IMR-90 (cell line): Measurements from ENCODE around the gene ERCC6. TPM values are rescaled to one million over a fixed set of nuclear protein-coding genes. Genes with fewer than 3 reads are reported as not detected.

ENCODE experiments used
- ATAC-seq: fragments of 200-7000 bp; cut with Tn5 transposase; 2 replicates; pipeline ENCODE4 v1.9.1; 2020; ENCODE audit warnings: low read depth, mild to moderate bottlenecking, moderate library complexity
- BruUV-seq: library from RNA; stranded (reverse); fragments of 400-500 nt; replicated peaks from 2 replicates; lab custom pipeline; 2021; lab: Mats Ljungman, UMichigan
- CTCF ChIA-PET: fragments of 300-600 bp; formaldehyde crosslinking; extraction: SDS; loops from one replicate; lab custom pipeline; 2021; ENCODE audit warnings: antibody characterized with exemption; lab: Yijun Ruan, JAX
- POLR2A ChIA-PET: fragments of 300-600 bp; sonication (Branson Sonifier 250); formaldehyde crosslinking; loops from one replicate; lab custom pipeline; 2022; ENCODE audit warnings: antibody characterized with exemption; ENCODE audit not compliant: unreplicated experiment; lab: Charles Lee
- DNase-seq: peaks from one replicate; pipeline ENCODE4 v3.0.0; 2013
- H2AFZ ChIP-seq: replicated peaks from 2 replicates; pipeline ENCODE3; 2013; ENCODE audit warnings: low read length, mild to moderate bottlenecking; ENCODE audit not compliant: poor library complexity
- H2AK5ac ChIP-seq: 2 replicates; pipeline ENCODE4 v1.6.1; 2013; ENCODE audit warnings: low read depth, low read length, inconsistent platforms
- H2AK9ac ChIP-seq: replicated peaks from 2 replicates; pipeline ENCODE3; 2013; ENCODE audit warnings: mild to moderate bottlenecking, low read depth, low read length, moderate library complexity; ENCODE audit not compliant: poor library complexity
- H2BK120ac ChIP-seq: 2 replicates; pipeline ENCODE4 v1.6.1; 2013; ENCODE audit warnings: low read depth, low read length, inconsistent platforms
- H2BK15ac ChIP-seq: 3 replicates; pipeline ENCODE4 v1.6.1; 2013; ENCODE audit warnings: low read depth, low read length, inconsistent platforms
- H2BK20ac ChIP-seq: 2 replicates; pipeline ENCODE4 v1.6.1; 2013; ENCODE audit warnings: low read depth, mild to moderate bottlenecking, inconsistent platforms, low read length, moderate library complexity
- H2BK5ac ChIP-seq: 2 replicates; pipeline ENCODE4 v1.6.1; 2013; ENCODE audit warnings: mild to moderate bottlenecking, low read depth, low read length, inconsistent platforms; ENCODE audit not compliant: poor library complexity, severe bottlenecking
- H3K14ac ChIP-seq: replicated peaks from 2 replicates; pipeline ENCODE4 v1.6.1; 2013; ENCODE audit warnings: low read depth, low read length, inconsistent platforms
- H3K18ac ChIP-seq: 2 replicates; pipeline ENCODE4 v1.6.1; 2013; ENCODE audit warnings: low read depth, low read length, control low read depth
- H3K23ac ChIP-seq: 2 replicates; pipeline ENCODE4 v1.6.1; 2013; ENCODE audit warnings: low read depth, low read length, inconsistent platforms
- H3K27ac ChIP-seq: 2 replicates; pipeline ENCODE4 v1.5.1; 2013; ENCODE audit warnings: mild to moderate bottlenecking, control low read depth, low read length; ENCODE audit not compliant: insufficient read depth
- H3K27me3 ChIP-seq: 2 replicates; pipeline ENCODE4 v1.6.1; 2013; ENCODE audit warnings: low read length; ENCODE audit not compliant: control insufficient read depth, insufficient read depth
- H3K36me3 ChIP-seq: 2 replicates; pipeline ENCODE4 v1.6.1; 2013; ENCODE audit warnings: low read length, mixed read lengths; ENCODE audit not compliant: control insufficient read depth, insufficient read depth
- H3K4ac ChIP-seq: 2 replicates; pipeline ENCODE4 v1.6.1; 2013; ENCODE audit warnings: low read depth, low read length, inconsistent platforms
- H3K4me1 ChIP-seq: 2 replicates; pipeline ENCODE4 v1.6.1; 2013; ENCODE audit warnings: low read length, mixed read lengths; ENCODE audit not compliant: control insufficient read depth, insufficient read depth
- H3K4me2 ChIP-seq: 2 replicates; pipeline ENCODE4 v1.6.1; 2013; ENCODE audit warnings: low read depth, mild to moderate bottlenecking, control low read depth, low read length, moderate library complexity
- H3K4me3 ChIP-seq: 2 replicates; pipeline ENCODE4 v1.5.1; 2013; ENCODE audit warnings: low read depth, mild to moderate bottlenecking, control low read depth, low read length, moderate library complexity; ENCODE audit not compliant: insufficient read depth
- H3K56ac ChIP-seq: 2 replicates; pipeline ENCODE4 v1.6.1; 2013; ENCODE audit warnings: low read length, inconsistent platforms; ENCODE audit not compliant: insufficient read depth; ENCODE audit errors: extremely low read depth
- H3K79me1 ChIP-seq, 2 experiments: 2 replicates each; pipeline ENCODE4 v1.6.1; 2013; ENCODE audit warnings: low read length in 2 of 2, inconsistent platforms in 1 of 2, low read depth in 1 of 2
- H3K9ac ChIP-seq: 2 replicates; pipeline ENCODE4 v1.6.1; 2013; ENCODE audit warnings: low read depth, low read length, control low read depth
- H3K9me1 ChIP-seq: 2 replicates; pipeline ENCODE4 v1.6.1; 2013; ENCODE audit warnings: low read length, inconsistent platforms; ENCODE audit not compliant: insufficient read depth
- H3K9me3 ChIP-seq: 2 replicates; pipeline ENCODE4 v1.6.1; 2013; ENCODE audit warnings: low read length; ENCODE audit not compliant: control insufficient read depth, insufficient read depth
- H4K20me1 ChIP-seq: 2 replicates; pipeline ENCODE4 v1.6.1; 2013; ENCODE audit warnings: low read length, inconsistent platforms; ENCODE audit not compliant: insufficient read depth
- H4K5ac ChIP-seq: 2 replicates; pipeline ENCODE4 v1.6.1; 2013; ENCODE audit warnings: mild to moderate bottlenecking, low read depth, low read length, control low read depth
- H4K8ac ChIP-seq, 2 experiments: 2 replicates each; pipeline ENCODE4 v1.6.1; 2013; ENCODE audit warnings: low read depth in 2 of 2, low read length in 2 of 2, control low read depth in 1 of 2, inconsistent platforms in 1 of 2
- H4K91ac ChIP-seq: 2 replicates; pipeline ENCODE4 v1.6.1; 2013; ENCODE audit warnings: low read depth, low read length, inconsistent platforms; ENCODE audit not compliant: insufficient read depth
- CEBPB ChIP-seq: IDR thresholded peaks from 2 replicates; pipeline ENCODE4 v1.6.1; 2012; ENCODE audit warnings: low read depth, low read length, improper control_type of control experiment
- CHD1 ChIP-seq: IDR thresholded peaks from 2 replicates; pipeline ENCODE4 v1.6.1; 2012; ENCODE audit warnings: low read depth, low read length, improper control_type of control experiment
- FOS ChIP-seq: fragments of 150-350 bp; IDR thresholded peaks from 2 replicates; pipeline ENCODE4 v1.6.1; 2016; ENCODE audit warnings: low read depth, low read length
- POLR2A ChIP-seq: IDR thresholded peaks from 2 replicates; pipeline ENCODE4 v1.6.1; 2012; ENCODE audit warnings: mild to moderate bottlenecking, low read depth, low read length
- RAD21 ChIP-seq: IDR thresholded peaks from 2 replicates; pipeline ENCODE4 v1.6.1; 2012; ENCODE audit warnings: low read length, improper control_type of control experiment
- RCOR1 ChIP-seq: IDR thresholded peaks from 2 replicates; pipeline ENCODE4 v1.6.1; 2012; ENCODE audit warnings: mild to moderate bottlenecking, low read length, improper control_type of control experiment; ENCODE audit not compliant: insufficient replicate concordance
- SMC3 ChIP-seq: fragments of 150-350 bp; IDR thresholded peaks from 2 replicates; pipeline ENCODE4 v1.6.1; 2016; ENCODE audit warnings: low read depth, mild to moderate bottlenecking, antibody characterized with exemption, low read length, moderate library complexity
- WGBS, 2 experiments: methylation state at CpG; one replicate each; pipeline versions ENCODE4 v1.1.5 to v1.1.7; 2013; ENCODE audit warnings: missing lambda C conversion rate in 2 of 2; ENCODE audit not compliant: insufficient read length in 1 of 2; ENCODE audit errors: extremely low coverage in 2 of 2; 5-methylcytosine and 5-hydroxymethylcytosine counted together
- dilution Hi-C: fragments of 300-500 bp; cut with HindIII; formaldehyde crosslinking; loops from one replicate; pipeline ENCODE4 v1.14.3; 2018; ENCODE audit warnings: low sequenced_read_pairs; ENCODE audit not compliant: unreplicated experiment
- in situ Hi-C: fragments of 300-500 bp; cut with MboI; formaldehyde crosslinking; loops from 3 replicates; pipeline ENCODE4 v1.14.3; 2019; ENCODE audit warnings: low sequenced_read_pairs, inconsistent platforms, mixed read lengths
- intact Hi-C: fragments of 100-400 bp; cut with micrococcal nuclease; formaldehyde crosslinking; loops from 2 replicates; pipeline ENCODE4 v1.10.0; 2022
- polyA plus RNA-seq, 3 experiments: library from polyadenylated mRNA; depleted of rRNA; stranded (reverse); fragments of >200 nt; gene quantifications; 2 replicates each; pipeline ENCODE4 v1.2.3, GENCODE V29; 2012; ENCODE audit warnings: low replicate concordance in 1 of 3
- total RNA-seq: library from RNA; depleted of rRNA; stranded (reverse); fragments of >200 nt; gene quantifications from 2 replicates; pipeline ENCODE4 v1.2.3, GENCODE V29; 2012
- TF ChIP-seq, protein P1 (sequence below): fragments of 150-350 bp; IDR thresholded peaks from 2 replicates; pipeline ENCODE4 v1.6.1; 2017; ENCODE audit warnings: mild to moderate bottlenecking, antibody characterized with exemption, low read length, low read depth
- TF ChIP-seq, protein P2 (sequence below): fragments of 150-350 bp; IDR thresholded peaks from 2 replicates; pipeline ENCODE4 v1.6.1; 2016; ENCODE audit warnings: low read depth, mild to moderate bottlenecking, low read length, moderate library complexity, borderline replicate concordance

ERCC6 gene
- total and polyA plus RNA-seq, 2 of the 4 experiments (the other 2 are of a cell fraction): 7.3 to 14.9 TPM

DNA sequence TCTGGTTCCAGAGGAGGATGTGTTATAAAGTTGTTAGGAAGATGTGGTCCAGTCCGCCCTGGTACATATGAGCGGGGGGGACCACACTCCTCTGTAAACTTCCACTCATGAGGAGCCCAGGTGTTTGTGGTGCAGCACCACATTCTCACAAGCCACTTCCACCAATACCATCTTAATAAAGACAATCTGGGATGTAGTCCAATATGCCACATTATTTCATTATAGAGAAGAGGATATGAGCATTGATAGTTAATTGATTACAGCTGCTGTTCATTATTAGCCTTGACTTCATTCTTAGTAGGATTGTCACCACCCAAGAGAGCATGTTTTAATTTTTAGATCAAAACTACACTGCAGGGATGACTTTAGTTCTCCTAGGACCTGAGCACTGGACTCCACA lies 40.5 kb downstream of the ERCC6 start:
- intact Hi-C loops (no loop called here), dilution Hi-C loops (no loop called here), in situ Hi-C loops (no loop called here)
- ChIA-PET POLR2A (no interaction called here), CTCF (no interaction called here)
- H3K14ac ChIP-seq: no peak overlapping the region
- BruUV-seq: no TSS peak
- H3K27ac ChIP-seq: no peak overlapping the region
- H3K4ac ChIP-seq: no peak overlapping the region
- H3K36me3 ChIP-seq: no peaks in the 10 kb centered on the region
- no peak overlapping the region for H3K4me3 ChIP-seq
- no peaks in the 10 kb centered on the region for H3K27me3 ChIP-seq
- H2AFZ ChIP-seq: no peak overlapping the region
- H4K91ac ChIP-seq: no peak overlapping the region
- H2BK5ac ChIP-seq: no peak overlapping the region
- no peak for DNase-seq
- no peak for ATAC-seq
- no peak overlapping the region for H2BK120ac ChIP-seq
- no peak overlapping the region for H3K23ac ChIP-seq
- no peak overlapping the region for H3K9ac ChIP-seq
- H3K9me1 ChIP-seq: no peaks in the 10 kb centered on the region; the same call in 1 of the 2 replicates
- no peaks in the 10 kb centered on the region for H4K20me1 ChIP-seq
- no peak overlapping the region for H3K18ac ChIP-seq
- H3K56ac ChIP-seq: no peak overlapping the region
- no peak overlapping the region for H4K5ac ChIP-seq
- no peak overlapping the region for H2BK15ac ChIP-seq
- peaks cover 0 to 3% of the 10 kb centered on the region in 2 experiments; a peak in 1 of 4 replicates for H3K79me1 ChIP-seq
- H2AK5ac ChIP-seq: no peak overlapping the region
- H4K8ac ChIP-seq: no peak overlapping the region
- no peak for TF ChIP-seq CEBPB
- no peak for TF ChIP-seq CHD1
- TF ChIP-seq, protein P1, sequence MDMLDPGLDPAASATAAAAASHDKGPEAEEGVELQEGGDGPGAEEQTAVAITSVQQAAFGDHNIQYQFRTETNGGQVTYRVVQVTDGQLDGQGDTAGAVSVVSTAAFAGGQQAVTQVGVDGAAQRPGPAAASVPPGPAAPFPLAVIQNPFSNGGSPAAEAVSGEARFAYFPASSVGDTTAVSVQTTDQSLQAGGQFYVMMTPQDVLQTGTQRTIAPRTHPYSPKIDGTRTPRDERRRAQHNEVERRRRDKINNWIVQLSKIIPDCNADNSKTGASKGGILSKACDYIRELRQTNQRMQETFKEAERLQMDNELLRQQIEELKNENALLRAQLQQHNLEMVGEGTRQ: no peak
- TF ChIP-seq FOS: no peak
- no peak for TF ChIP-seq RAD21
- TF ChIP-seq, protein P2, sequence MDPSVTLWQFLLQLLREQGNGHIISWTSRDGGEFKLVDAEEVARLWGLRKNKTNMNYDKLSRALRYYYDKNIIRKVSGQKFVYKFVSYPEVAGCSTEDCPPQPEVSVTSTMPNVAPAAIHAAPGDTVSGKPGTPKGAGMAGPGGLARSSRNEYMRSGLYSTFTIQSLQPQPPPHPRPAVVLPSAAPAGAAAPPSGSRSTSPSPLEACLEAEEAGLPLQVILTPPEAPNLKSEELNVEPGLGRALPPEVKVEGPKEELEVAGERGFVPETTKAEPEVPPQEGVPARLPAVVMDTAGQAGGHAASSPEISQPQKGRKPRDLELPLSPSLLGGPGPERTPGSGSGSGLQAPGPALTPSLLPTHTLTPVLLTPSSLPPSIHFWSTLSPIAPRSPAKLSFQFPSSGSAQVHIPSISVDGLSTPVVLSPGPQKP: no peak
- TF ChIP-seq SMC3: no peak
- no peak for TF ChIP-seq POLR2A
- no peak for TF ChIP-seq RCOR1
- H2BK20ac ChIP-seq: no peak overlapping the region
- no CpG with 5 or more reads among the region's 2 CpGs for WGBS, 2 experiments
- H2AK9ac ChIP-seq: no peak overlapping the region
- no peaks in the 10 kb centered on the region for H3K4me1 ChIP-seq
- no peaks in the 10 kb centered on the region for H3K9me3 ChIP-seq
- no peak overlapping the region for H3K4me2 ChIP-seq
